Transverse colon (tissue), 3 donors: ENCODE data around the gene LONP2.

ENCODE experiments used
- POLR2A ChIP-seq: fragments of 450-650 bp; IDR thresholded peaks from one replicate; pipeline ENCODE4 v1.6.1; 2016; ENCODE audit warnings: antibody characterized with exemption, mild to moderate bottlenecking, moderate library complexity
- POLR2AphosphoS5 ChIP-seq, 3 donors: sonication (generic); formaldehyde crosslinking; IDR thresholded peaks; one replicate each; pipeline ENCODE4 v1.6.1; 2016; ENCODE audit warnings: antibody characterized with exemption in 3 of 3

DNA sequence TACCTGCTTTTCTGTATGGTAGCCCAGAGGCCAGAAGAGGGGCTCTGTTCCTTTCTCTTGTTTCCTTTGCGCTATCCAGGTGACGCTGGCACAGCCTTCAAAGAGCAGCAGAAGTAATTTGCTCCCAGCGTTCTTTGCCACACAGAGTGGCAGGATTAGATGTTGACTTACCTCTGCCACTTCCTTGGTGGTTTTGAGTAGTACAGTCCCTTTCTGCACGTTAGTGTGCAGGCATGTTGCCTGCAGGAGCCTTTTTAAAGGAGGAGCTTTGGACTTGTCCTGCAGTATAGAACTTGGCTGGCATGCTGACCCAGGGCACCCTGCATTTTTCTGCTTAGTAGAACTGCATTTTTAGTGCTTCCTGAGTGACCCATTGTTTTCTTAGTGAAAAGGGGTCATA is 3.2 kb downstream of the LONP2 start, which contains the start of gene ABCC11:
- TF ChIP-seq POLR2A (no peak), POLR2AphosphoS5 (IDR thresholded peaks at IDR 0.05) (no peak)
